Astrocyte of the cerebellum (primary cell): Measurements from ENCODE around the gene CCL5.

Experiments used
- DNase-seq: peaks from one replicate; pipeline ENCODE4 v3.0.0-alpha.2; 2011; ENCODE audit warnings: low read depth
- H3K4me3 ChIP-seq: 2 replicates; pipeline ENCODE4 v1.5.1; 2011; ENCODE audit warnings: mild to moderate bottlenecking, low read depth, low read length, moderate library complexity
- in situ Hi-C: cut with HindIII; loops from 2 replicates; pipeline ENCODE4 v1.10.0; 2017; ENCODE audit warnings: low sequenced_read_pairs
- TF ChIP-seq, protein P1 (sequence below): IDR thresholded peaks from 2 replicates; pipeline ENCODE4 v1.5.1; 2012; ENCODE audit warnings: low read length, low read depth, moderate library complexity, mild to moderate bottlenecking; ENCODE audit errors: missing control alignments

Gene CCL5

DNA sequence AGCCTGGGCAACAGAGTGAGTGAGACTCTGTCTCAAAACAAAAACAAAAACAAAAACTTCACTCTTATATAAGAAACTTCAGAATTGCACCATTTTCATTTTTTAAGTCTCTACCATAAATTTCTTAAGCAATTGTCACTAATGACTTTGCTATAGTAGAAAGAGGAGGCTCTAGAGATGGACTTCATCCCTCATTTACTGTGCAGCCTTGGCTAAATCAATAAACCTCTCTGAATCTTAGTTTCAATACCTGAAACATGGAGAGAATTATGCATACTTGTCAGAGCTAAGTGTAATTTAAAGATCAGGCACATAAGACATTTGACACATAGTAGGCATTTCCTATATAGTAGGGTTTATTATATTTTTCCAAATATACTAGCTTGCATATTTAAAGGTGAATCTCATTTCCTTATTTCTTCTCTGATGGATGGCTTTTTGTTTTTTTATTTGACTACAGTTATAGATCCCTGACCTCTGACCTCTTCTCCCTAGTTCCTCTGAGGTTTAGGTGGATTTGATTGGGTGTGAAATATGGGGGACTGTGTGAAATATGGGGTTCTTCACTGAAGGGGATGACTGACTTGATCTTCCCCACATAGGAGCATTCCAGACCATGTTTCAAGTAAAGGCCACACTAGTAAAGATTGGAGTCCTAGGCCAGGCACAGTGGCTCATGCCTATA, 2.7 kb downstream of the CCL5 start:
- H3K4me3 ChIP-seq, result no peak overlapping the region

DNA sequence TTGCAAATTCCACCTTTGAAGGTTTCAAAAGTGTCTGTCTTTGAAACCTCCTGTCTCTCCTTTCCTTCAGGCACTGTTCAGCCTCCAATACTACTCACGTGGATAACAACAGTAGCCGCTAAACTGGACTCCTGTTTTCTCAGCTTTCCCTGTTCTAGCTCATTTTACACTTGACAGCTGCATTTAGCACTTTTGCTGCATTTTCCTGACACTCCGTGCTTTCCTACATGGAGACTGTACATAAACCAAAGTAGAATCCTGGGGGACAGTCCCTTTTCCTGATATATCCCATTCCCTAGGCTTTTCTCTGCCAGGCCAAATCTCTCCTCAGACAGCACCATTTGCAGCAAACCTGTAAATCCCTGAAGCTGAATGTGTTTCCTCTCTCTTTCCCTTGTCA, 3.6 kb downstream of the CCL5 start:
- no peak for DNase-seq
- TF ChIP-seq, protein P1, sequence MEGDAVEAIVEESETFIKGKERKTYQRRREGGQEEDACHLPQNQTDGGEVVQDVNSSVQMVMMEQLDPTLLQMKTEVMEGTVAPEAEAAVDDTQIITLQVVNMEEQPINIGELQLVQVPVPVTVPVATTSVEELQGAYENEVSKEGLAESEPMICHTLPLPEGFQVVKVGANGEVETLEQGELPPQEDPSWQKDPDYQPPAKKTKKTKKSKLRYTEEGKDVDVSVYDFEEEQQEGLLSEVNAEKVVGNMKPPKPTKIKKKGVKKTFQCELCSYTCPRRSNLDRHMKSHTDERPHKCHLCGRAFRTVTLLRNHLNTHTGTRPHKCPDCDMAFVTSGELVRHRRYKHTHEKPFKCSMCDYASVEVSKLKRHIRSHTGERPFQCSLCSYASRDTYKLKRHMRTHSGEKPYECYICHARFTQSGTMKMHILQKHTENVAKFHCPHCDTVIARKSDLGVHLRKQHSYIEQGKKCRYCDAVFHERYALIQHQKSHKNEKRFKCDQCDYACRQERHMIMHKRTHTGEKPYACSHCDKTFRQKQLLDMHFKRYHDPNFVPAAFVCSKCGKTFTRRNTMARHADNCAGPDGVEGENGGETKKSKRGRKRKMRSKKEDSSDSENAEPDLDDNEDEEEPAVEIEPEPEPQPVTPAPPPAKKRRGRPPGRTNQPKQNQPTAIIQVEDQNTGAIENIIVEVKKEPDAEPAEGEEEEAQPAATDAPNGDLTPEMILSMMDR, result no peak
- H3K4me3 ChIP-seq, result no peak overlapping the region
- in situ Hi-C loops, result no loop called here

More for the DNA sequence above, 2.7 kb downstream of the CCL5 start:
- in situ Hi-C loops, result no loop called here
- no peak for DNase-seq
- TF ChIP-seq, protein P1, result no peak

DNA sequence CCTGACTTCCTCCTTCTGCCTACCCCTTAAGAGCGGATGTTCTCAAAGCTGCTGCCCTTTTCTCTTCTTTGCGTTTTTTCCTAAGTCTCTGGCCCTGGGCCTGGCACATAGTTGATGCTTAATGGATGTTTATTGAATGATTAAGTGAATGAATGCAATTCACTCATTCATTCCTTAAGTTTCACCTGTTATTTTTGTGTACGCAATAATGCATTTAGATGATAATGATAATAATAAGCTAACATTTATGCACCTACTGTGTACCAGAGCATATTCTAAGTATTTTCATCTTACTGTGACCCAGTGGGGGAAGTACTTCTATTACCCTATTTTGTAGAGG, 4.4 kb downstream of the CCL5 start:
- TF ChIP-seq, protein P1, result no peak
- in situ Hi-C loops, result no loop called here
- H3K4me3 ChIP-seq, result no peak overlapping the region
- no peak for DNase-seq

DNA sequence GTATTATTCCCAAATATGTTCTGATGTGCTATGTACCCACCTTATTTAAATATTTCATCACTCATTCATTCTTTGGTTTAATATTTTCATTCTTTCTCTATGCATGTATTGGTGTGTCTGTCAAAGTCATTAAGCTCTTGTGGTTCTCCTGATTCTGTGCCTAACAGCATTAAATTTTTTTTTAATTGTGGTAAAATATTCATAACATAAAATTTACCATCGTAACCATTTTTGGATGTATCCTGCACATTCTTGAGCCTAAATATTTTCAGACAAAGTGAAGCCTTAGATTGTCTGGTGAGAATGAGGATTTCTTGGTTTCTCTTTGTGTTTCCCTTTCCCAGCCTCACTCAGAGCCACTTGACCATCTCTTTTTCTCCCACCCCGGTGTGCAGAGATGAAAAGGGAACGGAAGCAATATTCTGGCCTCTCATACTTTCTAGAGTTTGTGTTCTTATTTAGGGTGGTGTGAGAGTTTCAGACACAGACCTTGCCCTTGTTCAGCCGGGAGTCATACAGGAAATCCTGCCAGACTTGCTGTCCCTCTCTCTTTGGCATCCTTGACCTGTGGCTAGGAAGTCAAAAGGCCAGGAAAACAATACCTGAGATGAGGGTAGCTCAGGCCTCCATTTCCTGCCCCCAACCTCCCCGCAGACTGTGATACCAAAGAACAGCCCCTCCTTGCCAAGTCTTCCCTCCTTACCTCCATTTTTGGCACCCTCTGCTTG, 4.9 kb downstream of the CCL5 start:
- no peak for DNase-seq
- in situ Hi-C loops, result no loop called here

DNA sequence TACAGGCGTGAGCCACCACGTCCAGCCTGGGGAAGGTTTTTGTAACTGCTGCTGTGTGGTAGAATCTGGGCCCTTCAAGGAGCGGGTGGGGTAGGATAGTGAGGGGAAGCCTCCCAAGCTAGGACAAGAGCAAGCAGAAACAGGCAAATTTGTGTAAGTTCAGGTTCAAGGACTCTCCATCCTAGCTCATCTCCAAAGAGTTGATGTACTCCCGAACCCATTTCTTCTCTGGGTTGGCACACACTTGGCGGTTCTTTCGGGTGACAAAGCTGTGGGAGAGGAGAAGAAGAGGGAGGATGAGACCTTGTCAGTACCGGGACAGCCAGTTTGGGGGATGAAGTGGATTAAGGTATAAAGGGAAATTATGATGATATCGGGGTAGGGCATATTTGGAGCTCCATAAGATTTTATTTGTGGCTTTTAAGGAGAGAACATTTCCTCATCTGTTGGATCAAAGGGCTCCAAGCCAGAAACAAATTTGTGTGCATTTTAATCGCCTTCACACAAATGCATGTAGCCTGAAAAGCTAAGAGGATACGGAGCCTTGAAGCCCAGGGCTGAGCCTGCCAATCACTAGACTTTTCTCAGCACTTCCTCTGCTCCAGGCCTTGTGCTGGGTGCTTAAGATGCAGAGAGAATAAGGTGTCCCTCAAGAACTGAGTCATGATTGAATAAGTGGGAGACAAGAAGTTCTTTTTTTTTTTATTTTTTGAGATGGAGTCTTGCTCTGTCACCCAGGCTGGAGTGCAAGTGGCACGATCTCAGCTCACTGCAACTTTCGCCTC, 7.8 kb downstream of the CCL5 start:
- in situ Hi-C loops, result no loop called here
- no peak overlapping the region for H3K4me3 ChIP-seq
- TF ChIP-seq, protein P1, result no peak
- DNase-seq, result no peak

More for the DNA sequence above, 4.9 kb downstream of the CCL5 start:
- H3K4me3 ChIP-seq, result no peak overlapping the region
- TF ChIP-seq, protein P1, result no peak

DNA sequence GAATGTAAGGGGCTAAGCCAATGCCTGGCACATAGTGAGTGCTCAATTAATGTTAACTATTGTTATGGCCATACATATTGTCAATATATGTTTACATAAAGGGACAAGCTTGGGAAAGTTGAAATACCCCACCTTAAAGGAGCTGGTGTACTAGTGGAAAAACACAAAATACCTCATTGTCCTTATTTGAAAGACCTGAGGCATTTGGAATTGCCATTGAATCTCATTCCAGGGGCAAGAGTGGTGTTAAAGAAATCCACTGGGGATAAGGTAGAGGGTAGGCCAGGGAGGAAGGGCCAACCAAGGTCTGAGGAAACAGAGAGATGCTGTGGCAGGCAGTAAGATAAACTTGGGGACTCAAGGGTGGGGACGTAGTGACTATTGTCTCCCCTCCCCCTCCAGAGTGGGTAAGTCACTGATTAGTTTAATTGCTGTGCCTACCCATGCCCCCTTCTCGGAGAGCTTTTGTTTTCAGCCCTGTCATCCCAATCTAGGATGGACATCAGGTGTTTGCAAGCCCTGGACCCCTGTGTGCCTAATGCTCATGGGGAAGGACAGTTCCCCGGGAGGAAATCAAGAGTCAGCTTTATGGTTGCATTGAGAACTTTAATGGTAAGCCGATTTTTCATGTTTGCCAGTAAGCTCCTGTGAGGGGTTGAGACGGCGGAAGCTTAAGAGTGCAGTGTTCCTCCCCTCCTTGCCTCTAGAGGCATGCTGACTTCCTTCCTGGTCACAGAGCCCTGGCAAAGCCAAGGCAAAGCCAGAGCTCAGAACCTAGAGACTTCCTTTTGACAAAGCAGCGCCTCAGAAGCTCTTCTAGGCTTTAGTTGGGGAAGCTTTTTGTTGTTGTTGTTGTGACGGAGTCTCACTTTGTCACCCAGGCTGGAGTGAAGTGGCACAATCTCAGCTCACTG, 9.0 kb downstream of the CCL5 start:
- no peak for DNase-seq
- in situ Hi-C loops, result no loop called here
- TF ChIP-seq, protein P1, result no peak
- H3K4me3 ChIP-seq, result no peak overlapping the region
